ENCODE measurements around the gene NCBP2L. TPM values are rescaled to one million over a fixed set of nuclear protein-coding genes. Genes with fewer than 3 reads are reported as not detected.
A peak's percentile ranks its signal among the peaks of the same experiment; 100 is the strongest.

NCBP2L gene
- total RNA-seq = not detected
- long read RNA-seq, donor 1, partial matches to known transcripts = 0 of 1 reads
- long read RNA-seq, donor 1, other reads (novel, unspliced or antisense) = 0 of 1 reads
- long read RNA-seq, donor 2 = 0 reads

DNA sequence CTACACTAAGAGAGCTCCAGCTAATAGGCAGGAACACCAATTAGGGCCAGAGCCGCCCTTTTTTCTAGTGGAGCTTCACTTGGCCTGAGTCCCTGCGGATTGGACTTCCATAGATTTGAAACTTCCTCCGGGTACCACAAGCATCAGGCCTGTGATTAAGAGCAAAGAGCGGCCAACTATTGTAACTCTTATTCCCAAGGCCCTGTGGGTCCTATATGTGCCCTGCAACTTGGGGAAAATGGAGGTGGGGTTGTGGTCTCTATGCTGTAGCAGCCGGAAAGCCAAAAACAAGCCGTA, at the start of gene NCBP2L:
NCBP2L (plus strand) TSS at position 198 of the 297 bp plus-strand sequence. CDS start 16,488 bp downstream, outside the sequence.
- intact Hi-C loops (cut with DNase I) = loop anchor here (5.0 to 10.0 kb wide), 4 partner anchors 53 to 120 kb away; no protein-coding TSS in a partner anchor

DNA sequence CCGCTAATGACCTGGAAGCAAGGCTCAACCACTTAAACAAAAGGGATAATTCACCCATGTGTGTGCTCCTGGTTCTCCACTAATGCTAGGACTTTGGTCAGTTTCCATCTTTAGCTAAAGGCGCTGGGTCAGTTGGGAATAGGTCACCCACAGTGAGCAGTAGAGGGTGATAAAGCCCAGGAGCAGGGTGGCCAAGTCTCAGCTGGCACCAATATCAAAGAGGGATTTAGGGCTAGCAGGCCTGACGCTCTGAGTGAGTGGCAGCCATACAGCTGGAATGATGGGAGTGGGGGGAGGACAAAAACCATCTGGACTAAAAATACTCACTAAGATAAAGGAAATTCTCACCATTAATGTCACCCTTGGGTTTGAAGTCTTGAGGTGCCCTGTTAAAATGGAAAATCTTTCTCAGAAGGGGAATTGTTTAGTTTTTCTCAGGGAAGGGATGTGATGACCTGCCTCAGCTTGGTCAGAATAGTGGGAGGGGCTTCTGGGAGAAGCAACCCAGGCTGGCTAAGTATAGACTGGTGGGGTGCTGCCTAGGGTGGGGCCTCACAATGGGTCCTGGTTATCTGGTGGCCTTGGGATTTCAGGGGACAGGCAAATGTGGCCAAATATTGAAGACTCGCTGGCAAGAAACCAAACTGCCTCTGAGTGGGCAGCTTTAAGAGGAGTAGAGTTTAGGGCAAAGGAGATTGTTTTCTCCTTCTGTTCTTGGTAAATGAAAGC, 49.0 kb upstream of the NCBP2L start:
- intact Hi-C loops (cut with DNase I) = loop anchor here in 1 of 2 donors (10.0 kb wide), 1 partner anchor 46 kb away; the partner anchor contains the start of genes NCBP2L and TSC22D3
- DNase-seq (ENCODE audit: low spot score) = peak; percentile 20

More for the DNA sequence above, at the start of gene NCBP2L:
- no peak for DNase-seq (ENCODE audit: low spot score)

DNA sequence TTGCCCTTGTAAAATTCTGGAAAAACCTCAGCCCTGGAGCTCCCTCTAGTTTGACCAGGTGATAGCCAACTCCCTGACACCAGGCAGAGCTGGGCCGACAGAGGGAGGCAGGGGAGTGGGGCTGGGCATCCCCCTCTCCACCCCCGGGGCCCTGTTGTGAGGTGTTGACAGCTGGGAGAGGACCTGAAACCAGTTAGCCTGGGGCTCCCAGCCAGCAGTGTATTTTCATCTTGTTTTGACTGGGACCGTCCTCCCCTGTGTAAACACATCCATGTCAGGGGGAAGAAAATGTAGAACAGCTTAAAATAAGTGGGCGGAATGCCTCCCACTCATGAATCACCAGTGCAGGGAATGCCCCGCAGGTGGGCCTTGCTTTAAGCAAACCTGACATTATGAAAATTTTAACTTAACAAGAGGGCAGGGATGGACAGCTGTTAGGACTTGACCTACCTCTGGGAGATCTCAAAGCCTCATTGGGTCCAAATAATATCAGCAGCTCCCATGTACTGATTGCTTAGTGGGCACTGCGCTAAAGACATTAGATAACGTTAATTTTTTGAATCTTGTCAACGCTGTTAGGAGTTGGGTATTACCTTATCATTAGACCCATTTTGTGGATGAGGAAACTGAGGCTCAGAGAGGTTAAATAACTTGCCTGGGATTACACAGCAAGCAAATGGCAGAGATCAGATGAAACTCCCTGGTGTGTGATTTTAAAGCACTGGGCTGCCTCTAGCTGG, 47.8 kb upstream of the NCBP2L start:
- intact Hi-C loops (cut with DNase I) = loop anchor here in 1 of 2 donors (10.0 kb wide), 1 partner anchor 45 kb away; the partner anchor contains the start of genes NCBP2L and TSC22D3
- peak; percentile 77 for DNase-seq (ENCODE audit: low spot score)

DNA sequence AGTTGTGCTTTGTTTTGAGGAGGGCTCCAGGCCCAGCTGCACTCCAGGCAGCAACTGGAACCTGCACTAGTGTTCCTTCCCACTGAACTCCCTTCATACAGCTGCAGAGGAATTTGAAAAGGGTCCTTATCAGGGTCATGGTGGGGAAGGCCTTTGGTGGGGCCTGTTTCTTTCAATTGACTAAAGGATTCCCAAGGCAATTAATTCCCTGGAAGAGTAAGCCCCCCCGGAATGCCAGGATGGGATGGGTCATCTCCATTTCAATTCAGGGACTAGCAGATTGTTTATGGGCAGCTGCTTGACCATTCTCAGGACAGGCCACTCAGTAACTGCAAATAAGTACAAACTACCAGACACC, 47.3 kb upstream of the NCBP2L start:
- intact Hi-C loops (cut with DNase I) = no loop called here
- DNase-seq (ENCODE audit: low spot score) = peak; percentile 24

DNA sequence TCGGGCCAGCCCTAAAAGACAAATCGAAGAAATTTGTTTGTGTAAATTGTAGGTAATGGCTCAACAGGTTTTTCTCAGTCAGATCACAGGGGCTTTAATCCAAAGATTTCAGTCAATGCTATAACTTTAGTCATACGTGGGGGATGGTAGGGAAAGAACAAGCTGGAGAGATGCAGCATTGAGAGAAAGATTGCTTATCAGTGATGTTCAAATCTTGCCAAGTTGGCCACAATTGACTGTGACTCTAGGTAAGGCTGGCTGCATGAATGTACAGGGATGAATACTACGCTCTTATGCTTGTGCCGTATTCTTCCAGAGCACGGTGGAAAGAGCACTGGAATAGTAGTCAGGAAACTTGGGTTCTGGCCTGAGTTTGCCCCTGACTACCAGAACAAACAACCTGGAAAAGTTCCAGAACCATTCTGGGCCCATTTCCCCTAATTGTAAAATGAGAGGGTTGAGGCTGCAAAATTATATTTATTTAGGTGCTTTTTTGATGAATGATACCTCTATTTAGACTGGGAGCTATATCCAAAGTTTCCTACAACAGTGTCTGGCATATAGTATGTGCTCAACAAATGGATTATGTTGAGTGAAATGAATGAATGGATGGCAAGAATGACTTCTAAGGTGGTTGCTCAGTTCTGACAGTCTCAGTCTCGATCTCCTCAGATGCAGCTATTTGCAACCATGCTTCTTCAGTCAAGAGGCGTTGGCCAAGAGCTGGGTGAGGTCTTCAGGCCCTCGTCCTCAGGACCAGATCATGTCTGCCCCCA, 46.4 kb upstream of the NCBP2L start:
- no peak for DNase-seq (ENCODE audit: low spot score)
- intact Hi-C loops (cut with DNase I) = no loop called here

DNA sequence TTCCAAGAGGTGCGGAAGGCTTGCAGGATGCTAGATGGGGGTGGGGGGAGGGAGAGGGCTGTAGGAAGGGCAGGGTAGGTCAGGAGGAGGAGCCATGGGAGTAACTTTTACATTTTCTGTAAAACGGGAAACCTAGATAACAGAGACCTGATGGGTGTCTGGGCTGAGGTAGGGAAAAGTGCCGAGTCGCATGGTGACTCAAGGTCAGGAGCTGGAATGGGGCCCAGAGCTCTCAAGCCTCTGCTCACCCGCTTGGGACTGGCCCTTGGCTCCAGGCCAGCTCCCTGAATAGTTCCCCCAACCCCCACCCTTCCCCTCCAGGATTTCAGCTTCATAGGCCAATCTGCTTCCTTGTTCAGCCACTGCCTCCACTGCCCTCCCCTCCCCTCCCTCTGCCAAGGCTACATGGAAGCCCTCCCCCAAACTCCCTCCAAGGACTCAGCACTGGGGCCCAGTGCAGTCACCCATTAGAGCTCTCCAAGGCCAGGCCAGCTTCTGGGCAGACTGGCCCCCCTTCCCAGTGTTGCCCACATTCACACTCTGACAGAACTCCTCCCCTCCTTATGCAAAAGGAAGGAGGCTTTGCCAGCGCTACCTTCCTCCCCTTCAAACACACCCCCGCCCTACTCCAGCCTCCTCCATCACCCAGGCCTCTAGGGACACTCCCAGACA, 45.6 kb upstream of the NCBP2L start:
- DNase-seq (ENCODE audit: low spot score) = peak; percentile 95
- intact Hi-C loops (cut with DNase I) = no loop called here

DNA sequence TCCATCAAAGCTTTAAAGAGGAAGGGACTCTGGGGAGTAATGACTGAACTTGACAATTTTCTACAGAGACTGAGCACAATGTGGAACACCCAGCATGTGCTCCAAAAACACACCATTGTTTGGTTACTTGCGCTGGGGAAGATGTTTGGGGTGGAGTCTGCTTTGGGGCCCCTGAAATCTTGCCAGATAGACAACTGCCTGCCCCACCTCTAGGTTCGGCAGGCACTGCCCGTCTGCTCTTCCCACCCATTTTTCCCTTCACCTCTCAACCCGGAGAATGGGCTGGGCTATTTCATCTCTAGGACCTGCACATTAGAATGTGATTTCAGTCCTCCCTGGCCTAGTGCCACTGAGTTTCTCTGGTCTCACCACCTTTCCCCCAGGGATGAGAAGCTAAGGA, 43.8 kb upstream of the NCBP2L start:
- intact Hi-C loops (cut with DNase I) = no loop called here
- DNase-seq (ENCODE audit: low spot score) = no peak

DNA sequence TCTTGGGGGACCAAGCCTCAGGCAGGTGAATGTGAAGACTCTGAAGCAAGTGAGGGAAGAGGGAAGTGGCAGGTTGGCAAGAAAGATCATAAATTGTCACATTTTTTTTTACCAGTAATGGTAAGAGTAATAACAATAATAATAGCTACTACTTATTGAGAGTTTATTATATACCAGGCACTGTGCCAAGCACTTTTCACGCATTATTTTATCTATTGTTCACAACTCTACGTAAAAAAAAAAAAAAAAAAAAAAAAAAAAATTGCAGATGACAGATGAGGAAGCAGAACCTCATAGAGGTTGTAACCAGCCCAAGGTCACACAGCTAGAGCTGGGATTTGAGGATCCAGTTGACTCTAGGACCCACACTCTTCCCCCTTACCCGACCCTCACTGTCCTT, 42.9 kb upstream of the NCBP2L start:
- intact Hi-C loops (cut with DNase I) = no loop called here
- DNase-seq (ENCODE audit: low spot score) = no peak

DNA sequence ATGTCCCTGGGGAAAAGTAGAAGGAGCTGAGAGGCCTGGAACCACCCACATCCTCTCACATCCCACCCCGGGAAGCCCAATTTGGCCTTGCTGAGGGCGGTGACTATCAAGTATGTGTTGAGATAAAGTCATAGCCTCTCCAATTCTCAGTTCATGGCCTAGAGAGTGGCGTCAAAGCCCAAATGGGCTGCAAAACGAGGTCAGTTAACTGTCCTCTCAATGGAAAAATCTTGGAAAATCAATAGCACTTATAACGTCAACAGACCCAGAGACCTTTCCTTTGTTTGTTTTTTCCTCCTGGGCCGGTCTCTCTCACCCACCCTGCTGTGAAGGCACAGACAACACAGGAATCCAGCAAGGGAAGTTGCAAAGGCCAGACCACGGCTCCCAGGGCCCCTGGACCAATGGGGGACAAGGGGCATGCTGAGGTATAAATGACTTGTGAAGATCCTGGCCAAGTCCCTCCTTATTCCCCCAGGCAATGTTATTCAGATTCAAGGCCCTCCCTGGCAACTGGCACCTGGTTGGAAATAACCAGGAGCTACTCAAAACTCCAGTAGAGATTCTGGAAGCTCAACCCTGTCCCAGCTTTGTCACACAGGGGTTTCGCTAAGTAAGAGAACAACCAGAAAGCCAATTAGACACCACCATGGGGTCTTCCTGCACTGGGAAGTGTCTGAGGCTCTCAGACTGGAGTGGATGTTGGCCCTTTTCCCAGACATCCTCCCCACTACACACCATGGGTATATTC, 40.6 kb upstream of the NCBP2L start:
- intact Hi-C loops (cut with DNase I) = no loop called here
- DNase-seq (ENCODE audit: low spot score) = no peak

DNA sequence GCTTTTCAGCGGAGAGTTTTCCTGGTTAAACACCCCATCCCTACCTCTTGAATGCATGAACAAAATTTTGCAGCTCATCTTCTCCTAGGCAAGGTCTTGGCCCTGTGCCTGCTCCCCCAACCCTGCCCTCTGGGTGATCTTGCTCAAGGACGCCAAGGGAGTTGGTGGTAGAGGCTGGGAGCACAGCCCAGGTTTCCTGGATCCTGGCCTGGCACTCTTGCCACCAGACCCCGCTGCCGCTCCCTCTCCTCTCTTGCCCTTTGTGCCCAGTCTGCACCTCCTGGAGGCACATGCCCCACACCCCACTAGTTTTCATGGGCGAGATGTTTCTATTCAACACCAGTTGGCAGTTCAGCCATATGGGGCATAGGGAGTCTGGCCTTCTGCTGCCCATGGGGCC, 39.3 kb upstream of the NCBP2L start:
- no peak for DNase-seq (ENCODE audit: low spot score)
- intact Hi-C loops (cut with DNase I) = no loop called here

DNA sequence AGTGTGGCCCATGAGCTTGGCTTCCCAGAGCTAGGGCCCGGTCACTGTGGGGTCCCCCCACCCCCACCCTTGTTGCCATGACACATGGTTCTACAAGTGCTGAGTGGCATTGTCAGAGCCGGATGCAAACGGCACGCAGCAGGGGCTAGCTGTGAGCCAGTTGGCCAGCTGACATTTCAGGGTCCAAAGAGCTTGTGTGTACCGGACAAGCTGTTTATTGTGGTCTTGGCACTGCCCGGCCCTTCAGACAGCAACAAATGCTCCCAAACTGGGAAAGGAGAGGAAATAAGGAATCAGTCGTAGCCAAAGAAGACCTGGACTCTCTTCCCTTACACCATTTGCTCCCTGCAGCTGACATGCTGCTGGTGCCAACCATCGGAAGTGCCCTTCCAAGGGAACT, 38.8 kb upstream of the NCBP2L start:
- no peak for DNase-seq (ENCODE audit: low spot score)
- intact Hi-C loops (cut with DNase I) = no loop called here

DNA sequence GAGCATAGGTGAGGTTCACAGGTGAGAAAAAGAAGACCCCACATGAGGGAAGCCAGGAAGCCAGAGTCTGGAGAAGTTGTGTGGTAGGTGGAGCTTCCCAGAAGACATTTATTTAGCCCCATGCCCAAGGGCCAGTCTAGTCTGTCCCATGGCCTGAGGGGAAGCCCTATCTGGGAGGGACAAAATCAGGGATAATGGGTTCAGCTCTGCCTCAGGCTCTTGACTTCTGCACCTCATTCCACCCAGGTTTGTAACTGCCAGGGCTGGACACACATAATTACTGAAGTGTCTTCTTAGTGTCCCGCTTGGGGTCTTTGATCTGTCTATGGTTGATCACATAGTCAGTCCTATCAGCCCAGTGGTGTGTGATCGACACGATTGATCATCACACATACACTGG, 38.0 kb upstream of the NCBP2L start:
- DNase-seq (ENCODE audit: low spot score) = no peak
- intact Hi-C loops (cut with DNase I) = no loop called here

DNA sequence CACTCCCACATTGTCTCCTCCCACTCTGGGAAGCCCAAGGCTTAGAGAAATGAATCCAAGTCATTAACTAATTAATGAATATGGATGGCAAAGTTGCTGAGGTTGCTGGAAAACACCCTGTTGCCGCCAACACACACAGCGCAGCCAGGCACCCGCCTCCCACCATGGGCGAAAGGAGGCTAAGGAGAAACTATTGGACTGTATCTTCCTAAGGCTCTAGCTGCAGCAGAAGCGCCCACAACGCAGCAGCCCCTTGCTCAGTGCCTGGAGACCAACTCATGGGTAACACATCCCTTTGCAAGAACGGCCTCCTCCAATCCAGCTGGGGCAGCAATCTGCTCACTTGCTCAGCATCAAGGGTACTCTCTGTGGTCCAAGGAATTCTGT, 36.1 kb upstream of the NCBP2L start:
- DNase-seq (ENCODE audit: low spot score) = no peak
- intact Hi-C loops (cut with DNase I) = no loop called here

DNA sequence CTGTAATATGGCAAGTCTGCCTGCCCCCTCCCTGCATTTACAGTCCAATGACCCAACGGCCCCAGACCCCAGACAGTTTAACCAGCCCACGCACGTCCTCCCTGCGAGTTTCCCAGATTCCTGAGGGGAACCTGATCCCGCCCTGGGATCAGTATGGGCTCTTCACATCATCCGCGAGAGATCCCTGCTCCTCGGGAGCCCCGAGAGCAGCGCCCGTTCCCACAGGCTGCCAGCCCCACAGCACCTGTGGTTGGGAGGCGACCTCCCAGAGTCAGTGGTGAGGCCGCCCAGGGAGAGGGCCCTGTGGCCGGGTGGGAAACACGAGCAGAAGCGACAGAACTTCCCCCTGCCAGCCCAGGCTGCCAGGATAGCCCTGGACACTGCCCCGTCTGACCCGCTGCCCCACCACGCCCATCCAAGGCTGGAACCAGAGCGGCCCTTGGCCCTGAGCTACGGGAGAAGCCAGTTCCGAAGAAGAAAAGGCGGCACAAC, 34.8 kb upstream of the NCBP2L start:
- no peak for DNase-seq (ENCODE audit: low spot score)

DNA sequence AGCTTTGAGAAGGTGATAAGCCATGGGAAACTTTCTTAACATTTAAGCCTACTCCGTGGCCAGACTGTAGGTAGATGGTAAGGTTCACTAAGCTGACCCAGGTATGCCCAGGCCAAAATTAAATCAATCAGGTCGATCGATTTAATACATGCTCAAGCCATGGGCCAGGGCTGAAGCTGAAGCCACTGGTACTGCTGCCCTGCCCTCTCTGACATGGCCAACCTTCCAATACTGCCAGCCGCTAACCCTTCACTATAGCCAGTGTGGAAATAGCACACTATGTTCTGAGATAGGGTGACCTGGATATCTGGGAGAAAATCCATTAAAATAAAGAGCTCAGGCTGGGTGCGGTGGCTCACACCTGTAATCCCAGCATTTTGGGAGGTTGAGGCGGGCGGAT, 33.5 kb upstream of the NCBP2L start:
- no peak for DNase-seq (ENCODE audit: low spot score)
- intact Hi-C loops (cut with DNase I) = no loop called here

More for the DNA sequence above, 34.8 kb upstream of the NCBP2L start:
- intact Hi-C loops (cut with DNase I) = no loop called here

DNA sequence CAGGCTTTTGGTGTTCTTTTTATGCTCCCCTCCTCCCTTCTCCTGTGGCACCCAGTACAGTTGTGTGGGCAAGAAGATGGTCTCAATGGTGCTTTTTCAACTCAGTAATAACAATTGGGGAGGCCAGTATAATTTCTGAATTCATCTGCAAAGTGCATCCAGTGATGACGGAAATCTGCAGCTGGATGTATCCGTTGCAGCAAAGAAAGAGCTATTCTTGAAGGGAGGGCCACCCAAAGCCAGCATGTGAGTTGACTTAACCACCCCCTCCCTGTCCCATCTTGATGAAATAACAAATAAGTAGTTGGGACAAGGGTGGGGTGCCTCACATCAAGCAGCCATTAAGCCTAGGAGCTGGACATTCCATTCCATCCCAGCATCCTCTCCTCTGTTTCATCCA, 32.7 kb upstream of the NCBP2L start:
- intact Hi-C loops (cut with DNase I) = loop anchor here in 1 of 2 donors (5.0 kb wide), 1 partner anchor 713 kb away; no protein-coding TSS in a partner anchor

DNA sequence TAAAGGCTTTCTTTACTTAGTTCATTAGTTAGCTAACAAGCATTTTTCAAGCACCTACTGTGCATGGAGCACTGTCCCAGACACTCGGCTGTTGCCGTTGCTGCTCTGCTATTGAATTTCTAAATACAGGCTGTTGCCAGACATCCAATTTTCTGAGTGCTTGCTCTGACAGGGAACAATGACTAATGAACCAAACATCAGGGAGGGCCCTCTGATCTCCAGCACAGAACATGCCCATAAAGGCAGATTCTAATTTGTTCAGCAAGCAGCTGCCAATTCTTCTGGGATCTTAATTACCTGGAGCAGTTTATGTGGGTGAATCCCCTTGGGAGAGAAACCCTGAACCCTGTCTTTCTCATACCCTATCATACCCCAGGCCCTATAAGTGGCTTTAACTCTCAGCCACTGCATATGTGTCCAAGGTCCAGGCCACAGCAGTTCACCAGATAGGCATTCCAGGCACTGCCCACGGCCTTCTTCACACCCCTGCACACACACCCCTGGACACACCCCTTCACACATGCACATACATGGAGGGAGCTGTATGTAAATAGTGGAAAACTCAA, 29.9 kb upstream of the NCBP2L start:
- no peak for DNase-seq (ENCODE audit: low spot score)

More for the DNA sequence above, 32.7 kb upstream of the NCBP2L start:
- DNase-seq (ENCODE audit: low spot score) = no peak

DNA sequence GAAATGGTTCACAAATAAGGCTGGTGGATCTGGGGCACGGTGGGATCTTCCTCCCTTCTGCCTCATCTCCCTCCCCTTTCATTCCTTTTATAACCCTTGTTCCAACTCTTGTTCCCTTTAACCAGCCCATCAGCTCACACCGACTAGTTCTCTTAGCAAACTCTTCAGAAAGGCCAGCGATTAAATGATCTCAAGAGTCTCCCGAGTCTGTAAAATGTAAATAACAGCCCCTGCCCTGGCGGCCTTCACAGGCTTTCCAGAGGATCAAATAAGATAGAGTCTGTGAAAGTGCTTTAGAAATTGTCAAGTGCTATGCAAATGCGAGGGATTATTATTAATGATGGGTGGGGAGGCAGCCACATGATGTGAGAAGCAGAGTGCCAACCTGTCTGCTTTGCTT, 29.0 kb upstream of the NCBP2L start:
- intact Hi-C loops (cut with DNase I) = loop anchor here in 1 of 2 donors (5.0 kb wide), 1 partner anchor 716 kb away; no protein-coding TSS in a partner anchor
- no peak for DNase-seq (ENCODE audit: low spot score)

More for the DNA sequence above, 29.9 kb upstream of the NCBP2L start:
- intact Hi-C loops (cut with DNase I) = loop anchor here in 1 of 2 donors (5.0 kb wide), 1 partner anchor 715 kb away; no protein-coding TSS in a partner anchor

All from posterior vena cava (tissue), 2 donors.